OCI-LY7 (cell line): ENCODE measurements around the gene ATXN1.

Source experiments
- EZH2phosphoT487 ChIP-seq: fragments of 200-600 bp; sonication (generic); IDR thresholded peaks from 2 replicates; pipeline ENCODE4 v1.6.1; 2018; ENCODE audit warnings: low read depth, borderline replicate concordance, mild to moderate bottlenecking, mixed run types, antibody characterized with exemption, low read length, moderate library complexity, mixed read lengths
- TF ChIP-seq, protein P1 (sequence below): fragments of 200-600 bp; sonication (generic); conservative IDR thresholded peaks from 2 replicates; pipeline ENCODE4 v1.5.1; 2014; ENCODE audit warnings: mild to moderate bottlenecking, antibody characterized with exemption, low read length, moderate library complexity, mixed read lengths

- TF ChIP-seq, protein P1, sequence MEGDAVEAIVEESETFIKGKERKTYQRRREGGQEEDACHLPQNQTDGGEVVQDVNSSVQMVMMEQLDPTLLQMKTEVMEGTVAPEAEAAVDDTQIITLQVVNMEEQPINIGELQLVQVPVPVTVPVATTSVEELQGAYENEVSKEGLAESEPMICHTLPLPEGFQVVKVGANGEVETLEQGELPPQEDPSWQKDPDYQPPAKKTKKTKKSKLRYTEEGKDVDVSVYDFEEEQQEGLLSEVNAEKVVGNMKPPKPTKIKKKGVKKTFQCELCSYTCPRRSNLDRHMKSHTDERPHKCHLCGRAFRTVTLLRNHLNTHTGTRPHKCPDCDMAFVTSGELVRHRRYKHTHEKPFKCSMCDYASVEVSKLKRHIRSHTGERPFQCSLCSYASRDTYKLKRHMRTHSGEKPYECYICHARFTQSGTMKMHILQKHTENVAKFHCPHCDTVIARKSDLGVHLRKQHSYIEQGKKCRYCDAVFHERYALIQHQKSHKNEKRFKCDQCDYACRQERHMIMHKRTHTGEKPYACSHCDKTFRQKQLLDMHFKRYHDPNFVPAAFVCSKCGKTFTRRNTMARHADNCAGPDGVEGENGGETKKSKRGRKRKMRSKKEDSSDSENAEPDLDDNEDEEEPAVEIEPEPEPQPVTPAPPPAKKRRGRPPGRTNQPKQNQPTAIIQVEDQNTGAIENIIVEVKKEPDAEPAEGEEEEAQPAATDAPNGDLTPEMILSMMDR = no peak
- no peak for TF ChIP-seq EZH2phosphoT487
These were observed 108.0 kb downstream of the ATXN1 start for GRCh38 chr6:16653226-16653625.
